ENCODE measurements around the gene MRPL43. TPM values are rescaled to one million over a fixed set of nuclear protein-coding genes. Genes with fewer than 3 reads are reported as not detected.

The MRPL43 gene
- total RNA-seq (10 to 100 TPM; 38.3 to 55.9 (median 48.4) TPM), polyA plus RNA-seq (10 to 100 TPM; 70.4 to 92.4 (median 79.1) TPM)
- long read RNA-seq, donor 1, transcript MRPL43-201 (5 exons, 747 nt), result minor isoform, 10 of 36 reads
- long read RNA-seq, donor 1, transcript MRPL43-203 (3 exons, 1,010 nt), result major isoform, 20 of 36 reads
- long read RNA-seq, donor 1, partial matches to known transcripts, result 0 of 36 reads
- long read RNA-seq, donor 1, other reads (novel, unspliced or antisense), result 0 of 36 reads
- long read RNA-seq, donor 2, transcript MRPL43-203 (3 exons, 1,010 nt), result major isoform, 14 of 42 reads
- long read RNA-seq, donor 2, transcript MRPL43-204 (6 exons, 894 nt), result minor isoform, 8 of 42 reads
- long read RNA-seq, donor 2, transcript MRPL43-201 (5 exons, 747 nt), result major isoform, 14 of 42 reads
- long read RNA-seq, donor 2, partial matches to known transcripts, result 0 of 42 reads
- long read RNA-seq, donor 2, other reads (novel, unspliced or antisense), result 0 of 42 reads

- Histone ChIP-seq H3K9me3 (no peaks in the 10 kb centered on the region), H3K27ac (peak within 1 kb of the TSS; percentile 65 to 89 (median 79)), H3K4me3 (peak within 1 kb of the TSS; percentile 74 to 99 (median 94)), H3K4me1 (peaks cover 12 to 55% (median 39%) of the 10 kb centered on the region in 6 donors), H3K36me3 (peaks cover 0 to 77% (median 28%) of the 10 kb centered on the region in 6 donors), H3K27me3 (replicated peaks in 1 of 7) (no peaks in the 10 kb centered on the region)
- peak; percentile 95 for DNase-seq
- TF ChIP-seq POLR2AphosphoS5 (IDR thresholded peaks at IDR 0.05) (peak; percentile 92 to 93 (median 93)), CTCF (IDR thresholded peaks at IDR 0.05 in 8 of 11, conservative IDR thresholded peaks at IDR 0.05 in 3 of 11) (no peak)
- intact Hi-C loops (cut with DNase I; ENCODE audit: low total_unique reads), result no loop called here
- 1 to 4% (median 1%) methylated on average over 23 to 75 of the region's 75 CpGs for WGBS, 5 donors
Observed at GRCh38 chr10:100986952-100987684, at the start of gene MRPL43, which contains the start of gene TWNK. TSS of gene MRPL43 (minus strand) at chr10:100987497. CDS start at chr10:100987443, 54 bp downstream. TSS of gene TWNK (plus strand) at chr10:100987543. CDS start at chr10:100988211, 668 bp downstream.

GRCh38 chr10:101036726-101037125 is 49.4 kb upstream of the MRPL43 start:
- DNase-seq, result peak; percentile 59
- H3K9me3 ChIP-seq, result no peaks in the 10 kb centered on the region
- H3K36me3 ChIP-seq, result peaks cover 5 to 61% (median 49%) of the 10 kb centered on the region in 6 donors
- H3K27ac ChIP-seq, result no peak overlapping the region
- TF ChIP-seq POLR2A (IDR thresholded peaks at IDR 0.05), result no peak
- no peak for TF ChIP-seq POLR2AphosphoS5 (IDR thresholded peaks at IDR 0.05)
- no peak for TF ChIP-seq CTCF (IDR thresholded peaks at IDR 0.05 in 8 of 11, conservative IDR thresholded peaks at IDR 0.05 in 3 of 11)
- intact Hi-C loops (cut with DNase I; ENCODE audit: low total_unique reads), result no loop called here
- no peaks in the 10 kb centered on the region for H3K27me3 ChIP-seq (replicated peaks in 1 of 7)
- peaks cover 9 to 36% (median 22%) of the 10 kb centered on the region in 6 donors for H3K4me1 ChIP-seq
- whole genome bisulfite sequencing, 5 donors, result 73 to 95% (median 83%) methylated on average over 2 to 7 of the region's 7 CpGs
- no peak overlapping the region for H3K4me3 ChIP-seq

GRCh38 chr10:101035916-101036702 is 48.8 kb upstream of the MRPL43 start:
- Histone ChIP-seq H3K4me3 (no peak overlapping the region), H3K36me3 (peaks cover 5 to 61% (median 49%) of the 10 kb centered on the region in 6 donors), H3K27ac (no peak overlapping the region)

More at GRCh38 chr10:101035916-101036702, 48.8 kb upstream of the MRPL43 start:
- peak; percentile 51 for DNase-seq
- Histone ChIP-seq H3K27me3 (replicated peaks in 1 of 7) (no peaks in the 10 kb centered on the region), H3K4me1 (peaks cover 6 to 36% (median 19%) of the 10 kb centered on the region in 6 donors), H3K9me3 (no peaks in the 10 kb centered on the region)
- TF ChIP-seq POLR2A (IDR thresholded peaks at IDR 0.05) (no peak), POLR2AphosphoS5 (IDR thresholded peaks at IDR 0.05) (no peak), CTCF (IDR thresholded peaks at IDR 0.05 in 8 of 11, conservative IDR thresholded peaks at IDR 0.05 in 3 of 11) (no peak)
- WGBS, 5 donors, result 84 to 92% (median 88%) methylated on average over 10 of the region's 10 CpGs
- intact Hi-C loops (cut with DNase I; ENCODE audit: low total_unique reads), result no loop called here
